HG03565 (cell line): ENCODE measurements around the gene CREB1.

ENCODE experiments used
- ATAC-seq: cut with Tn5 transposase; IDR thresholded peaks from one replicate; pipeline ENCODE4 v1.9.1; 2021; ENCODE audit warnings: mild to moderate bottlenecking, moderate library complexity; ENCODE audit not compliant: unreplicated experiment

CREB1 gene

DNA sequence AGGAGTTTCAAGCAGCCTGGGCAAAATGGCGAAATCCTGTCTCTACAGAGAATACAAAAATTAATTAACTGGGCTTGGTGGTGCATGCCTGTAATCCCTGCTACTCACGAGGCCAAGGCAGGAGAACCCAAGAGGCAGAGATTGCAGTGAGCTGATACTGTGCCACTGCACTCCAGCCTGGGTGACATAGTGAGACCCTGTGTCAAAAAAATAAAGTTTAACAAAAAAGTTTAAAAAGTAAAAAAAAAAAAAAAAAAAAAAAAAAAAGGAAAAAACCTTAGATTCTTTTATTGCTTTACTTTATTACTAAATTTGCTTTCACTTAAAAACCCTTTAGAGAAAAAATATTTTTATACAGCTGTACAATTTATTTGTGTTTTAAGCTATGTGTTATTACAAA lies 10.7 kb downstream of the CREB1 start:
- ATAC-seq, result no peak

DNA sequence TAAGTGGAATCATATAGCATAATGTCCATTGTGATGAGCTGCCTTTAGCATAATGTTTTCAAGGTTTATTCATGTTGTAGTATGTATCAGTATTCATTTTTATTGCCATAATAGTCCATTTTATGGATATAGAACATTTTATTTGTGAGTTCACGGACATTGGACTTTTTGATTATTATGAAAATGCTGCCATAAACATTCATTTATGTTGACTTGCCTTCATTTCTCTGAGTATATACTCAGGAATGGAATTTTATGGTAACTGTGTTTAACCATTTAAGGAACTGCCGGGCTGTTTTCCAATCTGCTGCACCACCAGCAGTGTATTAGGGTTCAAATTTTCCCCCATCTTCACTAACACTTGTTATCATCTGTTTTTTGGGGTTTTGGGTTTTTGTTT lies 12.2 kb downstream of the CREB1 start:
- no peak for ATAC-seq

DNA sequence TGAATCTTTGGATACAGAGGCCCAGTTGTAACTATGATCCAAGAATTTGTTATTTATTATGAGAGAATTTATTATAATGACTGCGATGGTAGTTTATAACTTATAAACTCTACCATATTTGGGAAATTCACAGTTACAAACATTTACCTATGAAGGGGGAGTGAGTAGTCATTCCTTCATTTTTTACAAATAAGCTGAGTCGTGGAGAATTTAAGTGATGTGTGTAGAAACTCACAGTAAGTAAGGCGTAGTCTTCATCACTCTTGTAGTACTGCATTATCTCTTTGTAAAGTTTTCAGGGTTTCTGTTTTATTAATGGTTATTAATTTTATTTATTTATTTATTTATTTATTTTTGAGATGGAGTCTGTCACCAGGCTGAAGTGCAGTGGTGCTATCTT lies 13.5 kb downstream of the CREB1 start:
- no peak for ATAC-seq

DNA sequence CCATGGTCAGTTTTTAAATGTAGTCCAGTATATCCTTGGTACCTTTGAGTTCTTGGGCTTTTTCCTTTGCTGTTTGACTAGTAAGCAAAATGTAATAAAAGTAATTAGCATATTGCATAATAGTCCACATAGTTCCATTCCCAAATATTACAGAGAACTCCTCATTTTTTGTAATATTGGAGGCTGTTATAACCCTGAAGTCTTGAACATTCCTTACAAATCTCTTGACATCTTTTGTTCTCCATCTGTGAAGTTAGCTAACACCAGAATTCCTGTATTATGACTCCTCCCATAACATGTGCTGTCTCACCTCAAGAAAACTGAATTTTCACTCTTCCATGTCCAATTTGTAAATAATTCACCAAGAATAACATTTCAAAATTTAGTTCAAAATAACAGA lies 17.1 kb downstream of the CREB1 start:
- ATAC-seq, result no peak

DNA sequence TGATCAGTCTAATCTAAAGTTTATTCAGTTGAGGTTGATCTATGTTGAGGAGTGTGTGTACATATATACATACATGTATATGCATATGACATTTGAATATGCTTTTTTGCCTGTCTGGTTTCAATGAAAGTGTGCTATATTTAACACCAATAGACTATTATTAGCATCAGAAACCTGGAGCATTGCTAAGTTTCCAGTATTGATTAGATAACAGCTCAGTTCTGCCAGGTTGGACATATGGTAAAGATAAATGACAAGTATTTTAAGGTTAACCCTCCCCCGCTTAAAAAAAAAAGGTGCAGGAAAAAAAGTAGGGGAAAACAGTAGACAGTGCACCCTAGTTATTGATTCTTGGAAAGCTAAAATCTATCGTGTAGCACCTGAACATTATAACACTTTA lies 19.4 kb downstream of the CREB1 start:
- ATAC-seq, result no peak

DNA sequence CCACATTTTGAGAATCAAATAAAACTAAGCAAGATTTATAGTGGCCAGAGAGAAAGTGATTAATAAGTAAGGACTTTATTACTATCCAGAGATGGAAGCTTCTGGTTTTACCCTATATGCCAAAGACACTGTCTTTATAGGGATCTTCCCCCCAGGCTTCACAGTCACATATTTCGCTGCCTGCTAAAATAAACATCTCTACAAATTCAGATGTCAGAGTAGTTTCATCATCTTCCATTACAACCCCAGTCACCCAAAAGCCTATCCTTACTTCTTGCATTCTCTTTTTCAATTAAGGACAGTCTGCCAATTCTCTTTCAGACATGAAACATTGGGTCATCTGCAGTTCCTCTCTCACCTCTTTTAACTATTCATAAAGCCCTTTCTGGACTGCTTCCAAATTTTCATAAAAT lies 28.3 kb downstream of the CREB1 start:
- no peak for ATAC-seq

DNA sequence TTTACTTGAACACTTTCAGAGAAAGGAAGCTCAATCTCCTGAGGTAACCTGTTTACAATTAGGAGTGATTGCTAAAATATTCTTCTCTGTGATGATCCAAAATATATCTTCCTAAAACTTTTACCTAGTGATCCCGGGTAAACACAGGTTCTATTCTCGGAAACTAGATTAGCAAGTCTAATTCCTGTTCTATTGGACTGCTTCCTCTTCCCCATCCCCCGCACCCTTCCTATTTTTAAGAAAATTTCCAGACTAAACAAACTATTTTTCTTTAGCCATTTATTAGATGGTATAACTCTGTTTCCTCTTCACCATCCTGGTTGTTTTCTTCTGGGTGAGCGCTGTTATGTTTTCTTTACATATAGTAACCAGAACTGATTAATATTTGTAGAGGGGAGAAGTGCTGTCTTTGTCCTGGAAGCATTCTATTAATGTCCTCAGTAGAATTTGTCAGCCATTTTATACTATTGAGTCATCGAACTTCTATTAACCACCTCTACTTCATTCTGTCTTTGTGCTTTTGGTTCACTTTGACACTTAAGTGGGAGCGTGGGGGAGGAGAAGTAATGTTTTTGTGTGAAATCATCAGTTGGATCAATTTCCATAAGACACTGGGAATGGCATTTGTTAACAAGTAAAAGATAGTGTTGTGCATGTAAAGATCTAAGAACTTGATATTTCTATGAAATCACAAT lies 31.8 kb downstream of the CREB1 start:
- no peak for ATAC-seq

DNA sequence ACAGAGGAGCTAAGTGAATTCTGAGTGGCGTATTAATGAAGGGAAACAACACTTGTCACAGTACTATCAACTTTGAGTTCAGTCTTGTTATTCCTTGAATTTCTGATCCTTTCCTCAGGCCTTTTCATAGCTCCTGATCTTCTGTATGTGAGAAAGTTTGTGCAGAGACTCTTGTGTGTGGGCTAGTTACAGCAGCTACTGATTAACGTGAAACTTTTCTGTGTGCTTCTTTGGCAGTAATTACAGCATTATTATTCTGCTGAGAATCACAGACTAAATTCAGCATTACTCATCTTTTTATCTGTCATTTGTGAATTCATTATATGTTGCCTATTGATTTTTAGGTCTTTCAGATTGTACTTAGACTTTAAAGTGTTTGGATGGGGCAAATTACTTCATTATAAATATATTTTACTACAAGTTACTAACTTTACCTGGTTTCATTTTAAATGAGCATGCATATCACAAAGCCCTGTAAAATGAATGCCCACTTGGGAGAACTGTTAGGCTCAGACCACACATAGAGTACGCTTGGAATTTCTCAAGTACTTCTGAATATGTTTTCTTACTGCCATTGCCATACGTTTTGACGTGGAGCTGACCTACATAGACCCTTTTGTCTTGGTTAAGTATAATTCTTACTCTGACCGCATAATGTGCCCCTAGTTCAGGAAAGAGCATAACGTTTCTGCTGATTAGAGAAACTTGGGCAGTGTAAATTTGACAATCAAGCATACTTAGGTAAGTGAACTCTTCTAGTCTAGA lies 36.2 kb downstream of the CREB1 start:
- no peak for ATAC-seq

DNA sequence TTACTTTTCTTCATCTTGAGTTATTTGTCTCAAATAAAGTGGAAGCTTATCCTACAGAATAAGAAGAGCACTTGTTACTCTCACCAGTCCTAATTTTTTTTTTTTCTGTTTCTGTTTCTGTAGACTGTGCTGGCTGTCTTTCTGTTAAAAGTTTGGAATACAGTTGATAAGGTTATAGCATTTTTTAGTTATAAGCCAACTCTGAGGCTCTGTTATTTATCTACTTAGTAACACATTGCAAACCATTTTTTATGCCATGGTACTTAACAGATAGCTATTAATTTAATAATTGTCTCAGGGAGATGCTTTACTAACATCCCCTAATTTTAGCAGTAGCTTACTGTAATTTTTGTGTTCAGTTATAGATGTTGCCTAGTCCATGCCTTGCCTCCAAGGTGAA lies 37.9 kb downstream of the CREB1 start:
- no peak for ATAC-seq

DNA sequence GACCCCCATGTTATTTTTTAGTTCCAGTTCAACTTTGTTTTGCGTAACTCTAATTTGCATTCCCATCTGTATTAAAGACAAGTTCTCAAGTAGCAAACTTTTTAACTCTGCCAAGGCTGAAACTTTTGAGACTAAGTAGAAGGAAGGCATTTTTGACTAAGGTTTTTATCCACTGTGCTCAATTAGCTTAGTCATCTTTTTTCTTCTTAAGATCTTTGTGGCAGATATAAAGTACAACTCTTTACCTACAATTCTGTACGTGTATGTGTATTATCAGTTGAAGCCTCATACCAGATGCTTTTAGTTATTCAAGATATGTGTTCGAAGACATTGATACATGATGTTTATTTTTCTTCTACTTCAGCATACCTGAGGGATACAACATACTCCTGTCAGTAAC lies 41.6 kb downstream of the CREB1 start:
- ATAC-seq, result no peak

DNA sequence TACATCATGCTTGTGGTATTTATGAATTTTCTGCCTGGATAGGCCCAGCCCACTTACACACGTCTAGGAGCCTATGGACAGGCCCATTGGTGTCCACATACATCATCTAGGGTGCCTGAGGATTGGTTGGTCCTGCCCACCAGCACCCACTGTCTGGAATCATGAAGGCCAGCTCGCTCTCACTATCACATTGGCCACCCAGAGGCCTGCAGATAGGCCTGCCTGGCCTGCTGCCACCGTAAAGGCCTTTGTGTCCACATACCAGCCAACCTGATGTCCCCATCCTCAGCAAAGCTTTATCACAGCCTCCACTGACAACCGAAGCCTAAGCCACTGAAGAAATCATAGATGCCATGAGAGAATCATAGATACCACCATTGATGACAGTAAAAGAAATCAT lies 55.2 kb downstream of the CREB1 start:
- ATAC-seq, result no peak

DNA sequence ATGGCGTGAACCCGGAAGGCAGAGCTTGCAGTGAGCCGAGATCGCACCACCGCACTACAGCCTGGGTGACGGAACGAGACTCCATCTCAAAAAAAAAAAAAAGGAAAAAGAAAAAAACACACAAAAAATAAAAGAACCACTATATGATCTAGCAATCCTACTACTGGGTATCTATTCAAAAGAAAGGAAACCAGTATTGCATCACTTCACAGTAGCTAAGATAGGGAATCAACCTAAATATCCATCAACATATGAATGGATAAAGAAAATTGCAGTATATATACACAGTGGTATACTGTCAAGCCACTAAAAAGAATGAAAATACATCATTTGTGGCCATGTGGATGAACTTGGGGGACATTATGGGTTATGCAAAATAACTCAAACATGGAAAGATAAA lies 57.5 kb downstream of the CREB1 start:
- no peak for ATAC-seq

DNA sequence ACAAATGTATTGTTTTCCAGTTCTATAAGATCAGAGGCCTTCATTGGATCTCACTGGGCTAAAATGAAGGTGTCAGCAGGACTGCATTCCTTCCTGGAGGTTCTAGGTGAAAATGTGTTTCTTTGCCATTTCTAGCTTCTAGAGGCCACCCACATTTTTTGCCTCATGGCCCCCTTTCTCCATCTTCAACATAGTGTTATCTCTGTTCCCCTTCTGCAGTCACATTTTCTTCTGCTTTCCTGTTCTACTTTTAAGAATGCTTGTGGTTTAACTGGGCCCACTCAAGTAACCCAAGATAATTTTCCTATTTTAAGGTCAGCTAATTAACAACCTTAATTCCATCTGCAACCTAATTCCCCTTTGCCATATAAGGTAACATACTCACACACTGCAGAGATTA lies 59.4 kb downstream of the CREB1 start:
- no peak for ATAC-seq

DNA sequence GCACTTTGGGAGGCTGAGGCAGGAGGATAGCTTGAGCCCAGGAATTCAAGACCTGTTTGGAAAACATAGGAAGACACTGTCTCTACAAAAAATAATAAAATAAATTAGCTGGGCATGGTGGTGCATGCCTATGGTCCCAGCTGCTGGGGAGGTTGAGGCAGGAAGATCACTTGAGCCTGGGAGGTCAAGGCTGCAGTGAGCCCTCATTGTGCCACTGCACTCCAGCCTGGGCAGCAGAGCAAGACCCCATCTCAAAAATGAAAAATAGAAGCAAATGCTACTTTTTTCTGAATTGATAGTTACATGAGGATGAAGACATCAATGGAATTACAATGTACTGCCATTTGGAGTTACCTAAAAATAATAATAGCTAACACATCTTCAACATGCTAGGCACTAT lies 63.5 kb downstream of the CREB1 start:
- ATAC-seq, result no peak

DNA sequence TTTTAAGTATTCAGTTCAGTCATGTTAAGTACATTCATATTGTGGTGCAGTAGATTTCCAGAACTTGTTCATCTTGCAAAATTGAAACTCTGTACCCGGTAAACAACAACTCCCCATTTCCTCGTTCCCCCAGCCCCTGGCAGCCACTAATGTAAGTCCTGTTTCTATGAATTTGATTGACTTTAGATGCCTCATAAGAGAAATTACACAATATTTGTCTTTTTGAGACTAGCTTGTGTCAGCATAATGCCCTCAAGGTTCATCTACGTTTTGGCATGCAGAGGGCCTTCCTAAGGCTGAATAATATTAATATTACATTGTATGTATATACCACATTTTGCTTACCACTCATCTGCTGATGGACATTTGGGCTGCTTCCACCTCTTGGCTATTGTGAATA lies 64.5 kb downstream of the CREB1 start:
- ATAC-seq, result no peak

DNA sequence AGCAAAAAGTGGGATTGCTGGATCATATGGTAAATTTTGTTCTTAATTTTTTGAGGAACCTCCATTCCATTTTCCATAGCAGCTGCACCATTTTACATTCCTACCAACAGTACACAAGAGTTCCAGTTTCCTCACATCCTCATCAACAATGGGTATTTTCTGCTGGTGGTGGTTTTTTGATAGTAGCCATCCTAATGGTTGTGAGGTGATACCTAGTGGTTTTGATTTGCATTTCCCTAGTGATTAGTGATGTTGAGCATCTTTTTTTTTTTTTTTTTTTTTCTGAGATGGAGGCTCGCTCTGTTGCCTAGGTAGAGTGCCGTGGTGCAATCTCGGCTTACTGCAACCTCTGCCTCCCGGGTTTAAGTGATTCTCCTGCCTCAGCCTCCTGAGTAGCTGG lies 65.0 kb downstream of the CREB1 start:
- no peak for ATAC-seq

DNA sequence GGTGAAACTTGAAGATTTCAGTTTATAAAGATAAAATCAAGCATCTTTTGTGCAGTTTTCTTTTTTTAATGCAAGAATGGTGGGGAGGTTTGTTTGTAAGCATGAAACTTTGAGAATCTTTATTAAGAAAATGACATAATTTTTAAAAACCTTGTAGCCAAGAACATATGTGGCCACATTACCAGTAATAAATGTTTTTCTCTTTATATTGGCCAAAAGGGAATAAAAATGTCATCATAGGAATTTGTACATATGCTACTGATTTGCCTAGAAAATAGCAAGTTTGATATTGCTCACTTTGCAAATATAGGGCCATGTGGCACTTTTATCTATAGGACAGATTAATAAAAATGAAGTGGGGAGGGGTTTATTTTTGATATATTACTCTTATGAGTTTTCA lies 69.9 kb downstream of the CREB1 start:
- ATAC-seq, result no peak

DNA sequence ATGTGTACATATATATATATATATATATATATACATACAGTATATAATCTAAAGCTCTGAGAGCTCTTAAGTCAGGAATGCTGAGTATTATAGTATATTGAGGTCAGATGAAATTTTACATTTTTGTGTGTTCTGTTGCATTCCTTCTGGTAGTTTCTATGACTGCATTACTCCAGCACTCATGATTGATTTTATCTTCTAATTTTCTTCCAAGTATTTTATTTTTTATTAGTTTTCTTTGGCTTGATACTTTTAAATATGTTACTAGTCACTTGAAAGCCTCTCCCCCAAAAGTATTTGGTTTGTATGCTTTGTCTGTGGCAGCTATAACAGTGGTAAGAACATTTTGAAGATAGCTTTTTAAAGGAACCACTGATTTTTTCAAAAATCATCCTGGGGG lies 70.5 kb downstream of the CREB1 start:
- no peak for ATAC-seq

DNA sequence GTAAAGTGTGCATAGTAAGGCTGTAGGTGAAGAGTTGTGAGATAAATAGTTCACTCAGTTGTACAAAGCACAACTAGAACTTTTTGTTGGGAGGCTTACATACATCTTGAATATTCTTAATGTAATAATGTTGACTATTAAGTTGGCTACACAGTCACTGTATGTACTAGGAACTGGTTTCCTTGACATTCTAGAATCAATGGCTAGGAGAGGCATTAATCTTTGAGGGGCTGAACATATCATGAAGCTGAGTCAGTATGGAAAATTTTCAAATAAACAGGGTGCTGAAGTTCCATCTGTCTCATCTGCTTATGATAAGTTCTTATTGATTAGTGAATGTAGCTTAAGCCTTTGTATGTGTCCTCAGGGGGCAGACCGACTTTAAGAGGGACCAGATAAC lies 72.0 kb downstream of the CREB1 start:
- no peak for ATAC-seq

DNA sequence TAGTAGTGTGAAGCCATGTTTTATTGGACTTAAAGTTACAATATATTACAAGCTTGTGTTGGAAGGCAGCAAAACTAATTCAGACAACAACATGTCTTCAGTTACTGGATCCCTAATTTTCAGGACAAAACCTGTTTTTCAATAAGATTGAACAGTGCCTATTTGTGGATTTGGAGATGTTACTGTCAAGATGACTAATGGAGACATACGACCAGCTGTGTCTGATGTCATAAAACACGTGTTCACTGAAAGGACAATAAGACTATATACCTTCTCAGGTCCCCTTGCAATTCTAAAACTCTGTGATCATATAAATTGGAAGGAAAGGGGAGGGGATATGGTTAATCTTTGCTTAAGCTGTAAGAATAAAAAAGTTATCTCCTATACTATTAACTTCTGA lies 73.7 kb downstream of the CREB1 start:
- no peak for ATAC-seq

DNA sequence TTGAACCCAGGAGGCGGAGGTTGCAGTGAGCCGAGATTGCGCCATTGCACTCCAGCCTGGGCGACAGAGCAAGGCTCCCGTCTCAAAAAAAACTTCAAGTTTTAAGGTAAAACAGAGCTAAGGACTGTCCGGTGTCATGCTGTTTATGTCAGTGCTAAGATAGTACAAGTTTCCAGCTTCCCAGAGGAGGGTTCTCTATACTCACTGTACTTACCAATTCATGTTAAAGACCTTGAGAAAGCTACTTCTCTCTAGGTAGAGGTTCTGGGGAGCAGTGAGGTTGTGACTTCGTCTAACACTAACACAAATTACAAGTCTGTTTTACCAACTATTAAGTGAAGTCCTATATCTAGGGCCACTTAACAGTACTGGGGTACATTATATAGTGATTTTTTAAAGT lies 76.6 kb downstream of the CREB1 start:
- no peak for ATAC-seq

DNA sequence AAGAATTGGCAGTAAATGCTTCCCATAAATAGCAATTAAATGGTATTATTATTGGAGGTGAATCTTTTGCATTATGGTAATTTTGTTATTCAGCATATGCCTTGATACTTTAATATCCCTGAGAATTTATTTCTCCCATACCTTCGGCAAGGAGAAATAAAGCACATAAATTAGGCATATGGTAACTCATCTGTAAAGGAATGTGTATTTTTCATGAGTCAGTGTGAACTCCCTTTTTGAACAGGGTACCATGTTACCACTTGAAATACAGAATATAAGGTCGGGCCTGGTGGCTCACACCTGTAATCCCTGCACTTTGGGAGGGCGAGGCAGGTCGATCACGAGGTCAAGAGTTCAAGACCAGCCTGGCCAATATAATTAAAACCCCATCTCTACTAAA lies 77.1 kb downstream of the CREB1 start:
- no peak for ATAC-seq

DNA sequence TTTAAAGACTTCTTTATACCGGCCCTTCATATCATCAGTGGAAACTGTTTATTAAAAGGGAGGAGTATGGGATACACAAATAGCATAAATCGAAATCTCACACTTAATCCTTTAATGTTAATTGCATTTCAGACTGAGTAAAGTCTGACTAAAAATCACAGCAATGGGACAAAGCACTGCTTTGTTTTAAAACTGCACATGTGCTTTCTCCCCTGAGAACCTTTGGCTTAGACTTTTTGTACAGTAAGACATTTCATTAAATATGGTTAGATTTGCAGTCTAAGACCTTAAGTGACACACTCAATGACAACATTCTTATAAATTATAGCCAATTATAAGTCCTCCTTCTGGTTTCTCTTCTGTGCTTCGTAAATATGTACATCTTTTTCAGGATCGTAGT lies 83.0 kb downstream of the CREB1 start:
- ATAC-seq, result no peak
